HG02642 (cell line): Measurements from ENCODE around the gene TGFB1I1.
"Not testable (repeated sequence)": the region's sequence is repeated elsewhere in the genome, so short reads cannot be mapped to it uniquely, and the experiment has no call there.

Source experiments
- ATAC-seq: cut with Tn5 transposase; IDR thresholded peaks from one replicate; pipeline ENCODE4 v1.9.1; 2021; ENCODE audit warnings: mild to moderate bottlenecking; ENCODE audit not compliant: unreplicated experiment, poor library complexity

The TGFB1I1 gene

GRCh38 chr16:31485571-31485970 is 13.6 kb downstream of the TGFB1I1 start:
- ATAC-seq: no peak

DNA sequence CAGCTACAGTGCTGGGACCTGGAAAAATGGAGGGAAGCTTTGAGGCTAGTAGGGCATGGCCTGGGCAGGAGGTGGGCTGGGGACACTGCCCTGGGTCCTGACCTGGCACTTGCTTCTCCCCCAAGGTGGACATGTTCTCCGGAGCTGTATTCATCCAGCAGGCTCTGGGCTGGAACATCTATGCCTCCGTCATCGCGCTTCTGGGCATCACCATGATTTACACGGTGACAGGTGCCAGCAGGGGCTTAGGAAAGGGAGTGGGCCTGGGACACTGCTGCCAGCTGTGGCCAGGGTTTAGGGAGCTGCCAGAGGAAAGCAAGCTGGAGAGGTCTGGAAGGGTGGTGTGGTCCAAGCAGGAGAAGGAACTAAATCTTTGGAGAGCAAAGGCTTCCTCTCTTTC is 14.1 kb downstream of the TGFB1I1 start:
- ATAC-seq: no peak

- peak; percentile 4 for ATAC-seq
Measured at GRCh38 chr16:31487071-31487719, 15.2 kb downstream of the TGFB1I1 start.

GRCh38 chr16:31487720-31488467 is 15.9 kb downstream of the TGFB1I1 start:
- peak; percentile 87 for ATAC-seq

DNA sequence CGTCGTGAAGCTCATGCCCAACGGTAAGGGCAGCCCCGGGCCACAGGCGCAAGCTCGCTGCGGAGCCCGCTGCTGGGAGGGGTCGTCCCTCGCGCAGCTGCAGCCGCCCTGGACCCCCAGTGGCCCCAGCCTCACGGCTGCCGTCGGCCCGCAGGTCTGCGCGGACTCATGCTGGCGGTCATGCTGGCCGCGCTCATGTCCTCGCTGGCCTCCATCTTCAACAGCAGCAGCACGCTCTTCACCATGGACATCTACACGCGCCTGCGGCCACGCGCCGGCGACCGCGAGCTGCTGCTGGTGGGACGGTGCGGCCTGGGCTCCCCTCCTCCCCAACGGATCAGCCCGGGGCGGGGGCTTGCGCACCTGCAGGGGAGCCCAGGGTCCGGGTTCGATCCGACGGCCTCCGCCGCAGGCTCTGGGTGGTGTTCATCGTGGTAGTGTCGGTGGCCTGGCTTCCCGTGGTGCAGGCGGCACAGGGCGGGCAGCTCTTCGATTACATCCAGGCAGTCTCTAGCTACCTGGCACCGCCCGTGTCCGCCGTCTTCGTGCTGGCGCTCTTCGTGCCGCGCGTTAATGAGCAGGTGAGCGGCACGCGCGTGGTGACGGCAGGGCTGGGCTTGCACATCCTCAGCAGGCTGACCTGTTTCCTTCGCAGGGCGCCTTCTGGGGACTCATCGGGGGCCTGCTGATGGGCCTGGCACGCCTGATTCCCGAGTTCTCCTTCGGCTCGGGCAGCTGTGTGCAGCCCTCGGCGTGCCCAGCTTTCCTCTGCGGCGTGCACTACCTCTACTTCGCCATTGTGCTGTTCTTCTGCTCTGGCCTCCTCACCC is 16.7 kb downstream of the TGFB1I1 start:
- no peak for ATAC-seq

DNA sequence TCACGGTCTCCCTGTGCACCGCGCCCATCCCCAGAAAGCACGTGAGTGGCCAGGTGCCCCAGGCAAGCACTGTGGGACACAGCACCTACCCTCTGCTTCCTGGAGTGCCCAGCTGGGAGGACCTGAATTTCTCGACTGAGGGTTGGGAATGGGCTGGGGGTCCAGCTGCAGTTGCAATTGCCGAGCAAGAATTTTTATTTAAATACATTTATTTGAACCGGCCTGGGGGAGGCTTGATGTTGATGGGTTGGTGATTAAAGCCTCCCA is 17.3 kb downstream of the TGFB1I1 start:
- no peak for ATAC-seq

DNA sequence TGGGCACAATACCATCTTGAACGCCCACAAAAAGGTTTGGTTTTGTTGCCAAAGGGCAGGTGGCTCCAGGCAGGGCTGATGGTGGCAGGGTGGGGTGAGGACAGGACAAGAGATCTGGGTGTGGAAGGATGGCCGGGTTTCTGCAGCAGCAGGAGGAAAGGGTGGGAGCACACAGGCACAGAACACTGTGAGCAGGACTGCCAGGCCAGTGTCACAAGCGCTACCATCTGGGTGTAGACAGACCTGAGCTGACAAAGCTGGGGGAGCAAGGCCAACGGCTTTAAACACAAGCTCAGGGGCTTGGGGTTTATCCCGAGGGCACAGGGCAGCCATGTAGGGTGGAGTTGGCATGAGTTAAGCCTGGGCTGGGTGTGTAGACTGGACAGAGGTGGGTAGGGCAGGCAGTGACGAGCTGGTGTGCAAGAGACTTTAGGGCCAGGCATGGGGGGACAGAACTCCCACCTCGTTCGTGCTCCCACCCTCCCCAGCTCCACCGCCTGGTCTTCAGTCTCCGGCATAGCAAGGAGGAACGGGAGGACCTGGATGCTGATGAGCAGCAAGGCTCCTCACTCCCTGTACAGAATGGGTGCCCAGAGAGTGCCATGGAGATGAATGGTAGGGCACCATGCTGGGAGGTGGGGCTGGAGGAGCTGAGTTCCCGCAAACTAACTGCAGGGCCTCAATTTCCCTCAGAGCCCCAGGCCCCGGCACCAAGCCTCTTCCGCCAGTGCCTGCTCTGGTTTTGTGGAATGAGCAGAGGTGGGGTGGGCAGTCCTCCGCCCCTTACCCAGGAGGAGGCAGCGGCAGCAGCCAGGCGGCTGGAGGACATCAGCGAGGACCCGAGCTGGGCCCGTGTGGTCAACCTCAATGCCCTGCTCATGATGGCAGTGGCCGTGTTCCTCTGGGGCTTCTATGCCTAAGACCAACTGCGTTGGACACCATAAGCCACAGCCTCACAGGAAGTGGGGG is 17.9 kb downstream of the TGFB1I1 start:
- ATAC-seq: no peak

GRCh38 chr16:31491778-31492418 is 19.9 kb downstream of the TGFB1I1 start:
- ATAC-seq: no peak

DNA sequence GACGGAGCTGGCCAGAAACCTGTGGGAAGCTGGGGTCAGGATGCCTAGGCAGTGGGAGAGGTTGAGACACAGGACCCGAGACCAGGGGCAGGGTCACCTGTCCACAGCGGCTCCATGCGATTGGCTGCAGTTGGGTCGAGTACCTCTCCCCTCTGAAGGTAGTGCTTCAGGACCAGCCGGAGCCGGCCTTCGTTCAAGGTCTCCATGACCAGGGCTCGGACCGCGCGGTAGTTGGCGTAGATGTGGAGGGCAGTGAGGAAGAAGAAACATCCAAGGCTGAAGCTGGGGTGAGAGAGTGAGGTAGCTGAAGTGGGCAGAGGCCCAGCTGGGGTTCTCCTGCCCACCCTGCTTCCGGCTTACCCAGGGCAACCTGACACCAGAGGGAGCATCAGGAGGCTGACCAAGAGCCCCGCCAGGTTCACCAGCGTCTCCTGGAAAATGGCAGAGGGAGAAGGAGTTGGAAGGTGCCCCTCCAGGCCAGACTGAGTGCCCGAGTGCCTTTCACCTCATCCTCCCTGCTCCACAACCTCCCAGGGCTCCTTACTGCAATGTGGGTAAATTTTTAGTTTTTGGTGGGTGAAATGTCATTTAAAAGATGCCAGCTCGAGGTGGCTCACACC is 21.7 kb downstream of the TGFB1I1 start:
- no peak for ATAC-seq

- ATAC-seq: no peak
Measured at GRCh38 chr16:31496670-31497069, 24.7 kb downstream of the TGFB1I1 start.

- no peak for ATAC-seq
Measured at GRCh38 chr16:31498493-31498892, 26.5 kb downstream of the TGFB1I1 start.

GRCh38 chr16:31499928-31500327 is 28.0 kb downstream of the TGFB1I1 start:
- ATAC-seq: no peak

DNA sequence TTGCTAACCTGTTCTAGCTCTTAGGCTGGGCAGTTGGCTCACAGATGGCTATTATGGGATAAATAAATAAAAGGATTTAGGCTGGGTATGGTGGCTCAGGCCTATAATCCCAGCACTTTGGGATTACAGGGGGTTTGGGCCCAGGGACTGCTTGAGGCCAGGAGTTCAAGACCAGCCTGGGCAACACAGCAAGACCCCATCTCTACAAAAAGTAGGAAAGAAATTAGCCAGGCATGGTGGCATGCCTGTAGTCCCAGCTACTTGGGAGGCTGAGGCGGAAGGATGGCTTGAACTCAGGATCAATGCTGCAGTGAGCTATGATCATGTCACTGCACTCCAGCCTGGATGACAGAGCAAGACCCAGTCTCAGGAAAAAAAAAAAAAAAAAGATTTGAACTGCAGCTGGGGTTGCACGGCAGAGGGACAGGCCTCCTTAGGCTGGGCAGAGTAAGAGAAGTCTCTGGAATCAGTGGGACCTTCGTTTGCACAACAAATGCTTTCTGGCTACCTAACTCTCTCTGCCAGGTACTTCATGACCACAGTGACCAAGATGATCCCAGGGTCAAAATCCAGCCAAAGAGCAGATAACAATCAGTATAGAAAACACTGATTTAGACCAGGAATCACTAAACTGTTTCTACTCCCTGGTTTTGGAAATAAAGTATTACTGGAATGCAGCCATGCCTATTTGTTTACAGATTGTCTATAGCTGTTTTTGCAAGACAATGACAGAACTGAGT is 29.4 kb downstream of the TGFB1I1 start:
- no peak for ATAC-seq

DNA sequence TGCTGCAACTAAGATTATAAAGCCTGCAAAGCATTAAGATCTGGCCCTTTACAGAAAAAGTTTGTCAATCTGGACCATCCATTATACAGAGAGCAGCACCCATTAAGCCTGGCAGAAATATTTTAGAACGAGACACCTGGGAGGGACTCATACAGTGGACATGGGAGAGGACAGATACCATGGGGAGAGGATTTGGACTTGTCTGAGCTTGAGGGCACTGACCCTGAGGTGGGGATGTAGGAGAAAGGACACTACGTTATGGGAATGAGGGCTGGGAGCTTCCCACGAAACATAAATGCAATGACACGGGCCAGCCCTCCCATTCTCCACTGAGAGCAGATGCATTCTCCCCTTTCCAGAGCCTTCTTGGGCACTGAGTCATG is 30.0 kb downstream of the TGFB1I1 start:
- no peak for ATAC-seq

DNA sequence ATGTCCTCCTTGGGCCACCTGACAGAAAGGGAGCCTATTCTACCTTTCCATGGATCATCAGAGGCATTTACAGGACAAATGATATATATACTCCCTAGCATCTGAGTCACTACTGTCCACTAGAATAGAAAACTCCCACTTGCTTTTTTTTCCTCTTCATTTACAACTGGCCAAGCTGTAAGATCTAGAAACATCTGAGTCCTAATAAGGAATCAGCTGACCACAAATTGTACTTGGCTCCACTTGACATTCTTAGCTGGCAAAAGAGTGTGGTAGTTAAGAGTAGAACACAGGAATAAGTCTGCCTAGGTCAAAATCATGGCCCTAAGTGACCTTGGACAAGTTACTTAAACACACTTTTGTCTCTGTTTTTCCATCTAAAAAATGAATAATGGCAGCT is 31.0 kb downstream of the TGFB1I1 start:
- ATAC-seq: no peak

DNA sequence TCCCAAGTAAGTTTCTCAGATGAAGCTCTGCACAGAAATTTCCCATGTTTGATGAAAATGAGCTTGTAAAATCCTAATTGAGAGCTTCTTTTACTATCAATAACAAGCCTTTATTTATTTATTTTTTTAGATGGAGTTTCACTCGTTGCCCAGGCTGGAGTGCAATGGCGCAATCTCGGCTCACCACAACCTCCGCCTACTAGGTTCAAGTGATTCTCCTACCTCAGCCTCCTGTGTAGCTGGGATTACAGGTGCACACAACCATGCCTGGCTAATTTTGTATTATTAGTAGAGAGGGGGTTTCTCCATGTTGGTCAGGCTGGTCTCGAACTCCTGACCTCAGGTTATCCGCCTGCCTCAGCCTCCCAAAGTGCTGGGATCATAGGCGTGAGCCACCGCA is 31.6 kb downstream of the TGFB1I1 start:
- ATAC-seq: not testable (repeated sequence)

DNA sequence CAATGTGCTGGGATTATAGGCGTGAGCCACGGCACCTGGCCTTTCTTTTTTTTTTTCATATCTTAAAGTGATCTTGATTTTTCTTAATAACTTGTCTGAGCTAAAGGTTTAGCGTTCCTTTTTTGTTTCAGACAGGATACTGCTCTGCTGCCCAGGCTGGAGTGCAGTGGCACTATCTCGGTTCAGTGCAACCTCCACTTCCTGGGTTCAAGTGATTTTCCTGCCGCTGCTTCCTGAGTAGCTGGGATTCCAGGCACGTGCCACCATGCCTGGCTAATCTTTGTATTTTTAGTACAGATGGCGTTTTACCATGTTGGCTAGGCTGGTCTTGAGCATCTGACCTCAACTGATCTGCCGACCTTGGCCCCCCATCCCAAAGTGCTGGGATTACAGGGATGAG is 32.2 kb downstream of the TGFB1I1 start:
- ATAC-seq: no peak

- ATAC-seq: peak; percentile 36
Measured at GRCh38 chr16:31505483-31505882, 33.5 kb downstream of the TGFB1I1 start.

GRCh38 chr16:31507617-31507928 is 35.6 kb downstream of the TGFB1I1 start:
- no peak for ATAC-seq
